MCF 10A (cell line): ENCODE data around the gene GPR156. TPM values are rescaled to one million over a fixed set of nuclear protein-coding genes. Genes with fewer than 3 reads are reported as not detected.

ENCODE experiments used
- BruUV-seq: library from RNA; stranded (reverse); fragments of 400-500 nt; replicated peaks from 2 replicates; lab custom pipeline; 2021; lab: Mats Ljungman, UMichigan
- CTCF ChIA-PET: fragments of 300-600 bp; sonication (Branson Sonifier 250); formaldehyde crosslinking; extraction: SDS; loops from one replicate; lab custom pipeline; 2021; ENCODE audit warnings: antibody characterized with exemption, inconsistent platforms; lab: Yijun Ruan, JAX
- POLR2A ChIA-PET: fragments of 300-600, 350-650 bp; sonication (Branson Sonifier 250); formaldehyde crosslinking; extraction: SDS; loops from one replicate; lab custom pipeline; 2020; ENCODE audit warnings: antibody characterized with exemption, inconsistent platforms; lab: Yijun Ruan, JAX
- DNase-seq: peaks from one replicate; pipeline ENCODE4 v3.0.0-alpha.2; 2018; ENCODE audit not compliant: unreplicated experiment
- H3K27ac Mint-ChIP-seq: one replicate; pipeline ENCODE4 v1.8.0; 2022; ENCODE audit warnings: mild to moderate bottlenecking, low read depth, mixed read lengths; ENCODE audit not compliant: unreplicated experiment
- H3K27me3 Mint-ChIP-seq: one replicate; pipeline ENCODE4 v1.8.0; 2022; ENCODE audit warnings: mixed read lengths; ENCODE audit not compliant: insufficient read depth, unreplicated experiment
- H3K36me3 Mint-ChIP-seq: one replicate; pipeline ENCODE4 v1.8.0; 2022; ENCODE audit warnings: mild to moderate bottlenecking, moderate library complexity, mixed read lengths; ENCODE audit not compliant: insufficient read depth, unreplicated experiment
- H3K4me1 Mint-ChIP-seq: one replicate; pipeline ENCODE4 v1.8.0; 2022; ENCODE audit warnings: mixed read lengths; ENCODE audit not compliant: insufficient read depth, unreplicated experiment
- H3K4me3 Mint-ChIP-seq: one replicate; pipeline ENCODE4 v1.8.0; 2022; ENCODE audit warnings: mild to moderate bottlenecking, moderate library complexity, mixed read lengths; ENCODE audit not compliant: unreplicated experiment
- H3K9me3 Mint-ChIP-seq: one replicate; pipeline ENCODE4 v1.8.0; 2022; ENCODE audit warnings: mixed read lengths; ENCODE audit not compliant: unreplicated experiment
- intact Hi-C: fragments of 100-400 bp; cut with micrococcal nuclease; formaldehyde crosslinking; loops from 2 replicates; pipeline ENCODE4 v1.14.1; 2022
- total RNA-seq: library from RNA; stranded (reverse); gene quantifications from 2 replicates; pipeline ENCODE4 v1.2.3, GENCODE V29; 2022
- TF ChIP-seq, protein P1 (sequence below): fragments of 200-600 bp; IDR thresholded peaks from one replicate; pipeline ENCODE4 v1.8.0; 2022; ENCODE audit warnings: antibody characterized with exemption, mild to moderate bottlenecking; ENCODE audit not compliant: unreplicated experiment

GPR156 gene
- total RNA-seq, 1 experiment from 2014 or later = 0.72 TPM

DNA sequence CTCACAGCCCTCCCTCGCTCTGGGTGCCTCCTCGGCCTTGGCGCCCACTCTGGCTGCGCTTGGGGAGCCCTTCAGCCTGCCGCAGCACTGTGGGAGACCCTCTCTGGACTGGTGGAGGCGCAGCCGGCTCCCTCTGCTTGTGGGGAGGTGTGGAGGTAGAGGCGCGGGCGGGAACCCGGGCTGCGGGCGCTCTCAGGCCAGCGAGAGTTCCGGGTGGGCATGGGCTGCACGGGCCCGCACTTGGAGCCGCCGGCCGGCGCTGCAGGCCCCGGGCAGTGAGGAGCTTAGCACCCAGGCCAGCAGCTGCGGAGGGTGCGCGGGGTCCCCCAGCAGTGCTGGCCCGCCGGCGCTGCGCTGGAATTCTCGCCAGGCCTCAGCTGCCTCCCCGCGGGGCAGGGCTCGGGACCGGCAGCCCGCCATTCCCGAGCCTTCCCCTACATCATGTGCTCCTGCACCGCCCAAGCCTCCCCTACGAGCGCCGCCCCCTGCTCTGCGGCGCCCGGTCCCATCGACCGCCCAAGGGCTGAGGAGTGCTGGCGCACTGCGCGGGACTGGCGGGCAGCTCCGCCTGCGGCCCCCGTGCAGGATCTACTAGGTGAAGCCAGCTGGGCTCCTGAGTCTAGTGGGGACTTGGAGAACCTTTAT lies 144.8 kb downstream of the GPR156 start:
- no peak overlapping the region for H3K27ac Mint-ChIP-seq

DNA sequence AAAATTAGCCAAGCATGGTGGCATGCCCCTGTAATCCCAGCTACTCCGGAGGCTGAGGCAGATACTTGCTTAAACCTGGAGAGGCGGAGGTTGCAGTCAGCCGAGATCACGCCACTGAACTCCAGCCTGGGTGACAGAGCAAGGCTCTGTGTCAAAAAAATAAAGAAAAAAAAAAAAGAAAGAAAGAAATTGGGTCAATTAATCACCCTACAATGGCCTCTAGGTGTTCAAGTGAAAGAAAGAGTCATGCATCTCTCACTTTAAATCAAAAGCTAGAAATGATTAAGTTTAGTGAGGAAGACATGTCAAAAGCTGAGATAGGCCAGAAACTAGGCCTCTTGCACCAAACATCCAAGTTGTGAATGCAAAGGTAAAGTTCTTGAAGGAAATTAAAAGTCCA lies 145.9 kb downstream of the GPR156 start:
- BruUV-seq = no TSS peak
- Mint-ChIP-seq H3K9me3 (no peaks in the 10 kb centered on the region), H3K4me3 (no peak overlapping the region), H3K27ac (no peak overlapping the region), H3K27me3 (no peaks in the 10 kb centered on the region), H3K4me1 (peaks cover 27% of the 10 kb centered on the region), H3K36me3 (peaks cover 7% of the 10 kb centered on the region)
- ChIA-PET POLR2A (interaction anchor here (0.6 kb wide), 1 partner anchor 137 kb away, joined by 4 read pairs; no protein-coding TSS in a partner anchor), CTCF (interaction anchor here (0.6 to 0.9 kb wide), 3 partner anchors 9 to 39 kb away, joined by 3 read pairs; no protein-coding TSS in a partner anchor)
- no peak for DNase-seq
- intact Hi-C loops = no loop called here
- TF ChIP-seq, protein P1, sequence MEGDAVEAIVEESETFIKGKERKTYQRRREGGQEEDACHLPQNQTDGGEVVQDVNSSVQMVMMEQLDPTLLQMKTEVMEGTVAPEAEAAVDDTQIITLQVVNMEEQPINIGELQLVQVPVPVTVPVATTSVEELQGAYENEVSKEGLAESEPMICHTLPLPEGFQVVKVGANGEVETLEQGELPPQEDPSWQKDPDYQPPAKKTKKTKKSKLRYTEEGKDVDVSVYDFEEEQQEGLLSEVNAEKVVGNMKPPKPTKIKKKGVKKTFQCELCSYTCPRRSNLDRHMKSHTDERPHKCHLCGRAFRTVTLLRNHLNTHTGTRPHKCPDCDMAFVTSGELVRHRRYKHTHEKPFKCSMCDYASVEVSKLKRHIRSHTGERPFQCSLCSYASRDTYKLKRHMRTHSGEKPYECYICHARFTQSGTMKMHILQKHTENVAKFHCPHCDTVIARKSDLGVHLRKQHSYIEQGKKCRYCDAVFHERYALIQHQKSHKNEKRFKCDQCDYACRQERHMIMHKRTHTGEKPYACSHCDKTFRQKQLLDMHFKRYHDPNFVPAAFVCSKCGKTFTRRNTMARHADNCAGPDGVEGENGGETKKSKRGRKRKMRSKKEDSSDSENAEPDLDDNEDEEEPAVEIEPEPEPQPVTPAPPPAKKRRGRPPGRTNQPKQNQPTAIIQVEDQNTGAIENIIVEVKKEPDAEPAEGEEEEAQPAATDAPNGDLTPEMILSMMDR = no peak

More for the DNA sequence above, 144.8 kb downstream of the GPR156 start:
- ChIA-PET POLR2A (no interaction called here), CTCF (interaction anchor here (0.6 to 1.4 kb wide), 3 partner anchors 8 to 38 kb away, joined by 3 read pairs; no protein-coding TSS in a partner anchor)
- Mint-ChIP-seq H3K4me1 (peaks cover 34% of the 10 kb centered on the region), H3K9me3 (no peaks in the 10 kb centered on the region), H3K27me3 (no peaks in the 10 kb centered on the region), H3K36me3 (peaks cover 10% of the 10 kb centered on the region), H3K4me3 (no peak overlapping the region)
- no TSS peak for BruUV-seq
- DNase-seq = no peak
- TF ChIP-seq, protein P1 = no peak
- intact Hi-C loops = no loop called here

DNA sequence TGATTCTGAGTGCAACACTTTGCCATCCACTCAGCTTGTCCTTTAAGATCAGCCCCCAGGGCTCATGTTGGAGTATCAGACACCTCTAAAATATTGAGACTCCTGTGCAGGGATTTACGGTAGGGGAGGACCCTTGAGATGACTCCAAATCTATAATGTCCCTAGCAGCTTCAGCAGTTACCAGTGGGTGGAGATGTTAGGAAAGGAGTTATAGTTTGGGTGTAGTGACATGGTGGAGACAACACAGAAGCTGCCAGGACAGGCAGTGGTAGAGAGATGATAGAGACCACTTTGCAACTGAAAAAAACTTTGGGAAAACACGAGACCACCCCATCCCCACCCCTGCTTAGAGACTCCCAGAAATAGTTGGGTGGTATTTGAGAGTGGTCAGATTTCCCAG lies 147.5 kb downstream of the GPR156 start:
- Mint-ChIP-seq H3K4me3 (no peak overlapping the region), H3K4me1 (peaks cover 22% of the 10 kb centered on the region), H3K9me3 (no peaks in the 10 kb centered on the region), H3K36me3 (no peaks in the 10 kb centered on the region), H3K27me3 (no peaks in the 10 kb centered on the region), H3K27ac (no peak overlapping the region)
- BruUV-seq = no TSS peak
- TF ChIP-seq, protein P1 = no peak
- CTCF ChIA-PET = interaction anchor here (1.0 kb wide), 1 partner anchor 243 kb away, joined by 5 read pairs; no protein-coding TSS in a partner anchor
- DNase-seq = no peak
- POLR2A ChIA-PET = interaction anchor here (1.1 to 1.4 kb wide), 2 partner anchors 10 to 42 kb away, joined by 3 read pairs; no protein-coding TSS in a partner anchor
- intact Hi-C loops = no loop called here

DNA sequence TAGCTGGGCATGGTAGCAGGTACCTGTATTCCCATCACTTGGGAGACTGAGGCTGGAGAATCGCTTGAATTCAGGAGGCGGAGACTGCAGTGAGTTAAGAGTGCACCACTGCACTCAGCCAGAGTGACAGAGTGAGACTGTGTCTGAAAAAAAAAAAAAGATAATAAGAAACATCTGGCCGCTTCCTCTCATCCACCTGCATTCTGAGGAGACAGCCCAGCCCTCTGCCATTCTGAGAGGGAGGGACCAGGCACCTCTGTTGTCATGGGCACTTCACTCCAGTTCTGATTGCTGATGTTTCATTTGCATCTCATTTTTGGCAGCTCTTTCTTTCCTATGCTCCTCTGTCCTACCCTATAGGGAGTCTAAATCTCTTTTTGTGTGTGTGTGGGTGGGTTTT lies 154.4 kb downstream of the GPR156 start:
- Mint-ChIP-seq H3K27me3 (no peaks in the 10 kb centered on the region), H3K27ac (no peak overlapping the region), H3K4me3 (no peak overlapping the region), H3K4me1 (no peaks in the 10 kb centered on the region), H3K36me3 (no peaks in the 10 kb centered on the region), H3K9me3 (no peaks in the 10 kb centered on the region)
- CTCF ChIA-PET = no interaction called here
- intact Hi-C loops = no loop called here
- no peak for DNase-seq
- TF ChIP-seq, protein P1 = no peak
- BruUV-seq = no TSS peak
- POLR2A ChIA-PET = interaction anchor here (0.7 to 2.7 kb wide), 4 partner anchors 15 to 1409 kb away, joined by 3 to 11 read pairs (median 3); no protein-coding TSS in a partner anchor
